ENCODE results near the gene NHLH2. TPM values are rescaled to one million over a fixed set of nuclear protein-coding genes. Genes with fewer than 3 reads are reported as not detected.

The NHLH2 gene
- total and polyA plus RNA-seq, 4 donors, result not detected

DNA sequence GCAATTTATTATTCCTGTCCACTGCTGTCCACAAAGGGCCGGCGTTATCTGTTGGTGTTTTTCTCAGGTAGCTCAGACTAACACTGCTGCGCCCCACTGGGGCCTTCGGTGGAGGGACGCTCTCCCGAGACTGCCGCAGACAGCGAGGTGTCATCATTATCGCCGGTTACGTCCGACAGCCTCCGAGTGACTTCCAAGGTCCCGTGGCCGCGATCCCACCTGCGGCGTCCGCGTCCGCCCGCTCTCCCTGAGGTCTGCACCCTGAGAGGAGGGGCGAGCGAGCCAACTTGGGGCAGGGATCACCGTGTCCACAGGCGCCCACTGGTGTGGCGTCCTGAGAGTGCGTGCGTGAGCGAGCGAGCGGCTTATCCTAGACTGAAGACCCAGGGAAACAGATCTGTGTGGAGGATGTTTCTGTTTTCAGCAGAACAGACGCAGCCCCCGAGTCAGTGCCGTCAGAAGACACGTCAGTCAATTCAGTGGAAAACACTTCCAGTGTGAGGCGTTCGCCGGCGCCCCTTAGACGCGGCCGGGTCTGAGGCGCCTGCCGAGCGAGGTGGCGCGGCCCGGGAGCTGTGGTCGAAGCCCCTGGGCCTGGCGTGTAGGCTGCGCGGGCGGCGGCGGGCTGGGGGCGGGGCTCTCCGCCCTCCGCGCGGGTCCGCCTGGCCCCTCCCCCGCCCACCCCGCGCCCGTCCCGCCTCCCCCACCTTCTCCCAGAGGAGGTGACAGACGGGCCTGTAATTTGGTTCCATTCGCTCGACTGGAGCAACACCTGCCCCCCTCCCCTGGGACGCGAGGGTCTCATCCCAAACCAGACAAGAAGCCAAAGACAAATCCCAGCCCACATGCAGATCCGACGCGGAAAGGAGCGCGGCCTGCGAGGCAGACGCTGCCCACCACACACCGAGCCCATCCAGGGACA, 12.6 kb downstream of the NHLH2 start:
- 9% methylated on average over 80 of the region's 80 CpGs for WGBS
- Histone ChIP-seq H3K27ac (ENCODE audit: low read depth in 1 of 2, low read length in 2 of 2) (no peak overlapping the region), H3K4me3 (ENCODE audit: low read depth in 1 of 3, low read length in 3 of 3) (peak overlapping the region; percentile 34 to 52 (median 46)), H3K27me3 (ENCODE audit: control insufficient read depth in 4 of 4, insufficient read depth in 4 of 4, low read length in 3 of 4) (peaks cover 0 to 14% (median 0%) of the 10 kb centered on the region in 4 donors), H3K4me1 (ENCODE audit: control insufficient read depth in 4 of 4, insufficient read depth in 4 of 4, low read length in 3 of 4) (peaks cover 0 to 5% (median 1%) of the 10 kb centered on the region in 4 donors), H3K36me3 (ENCODE audit: control insufficient read depth in 4 of 4, insufficient read depth in 3 of 4, low read depth in 1 of 4, low read length in 3 of 4) (no peaks in the 10 kb centered on the region), H3K9ac (ENCODE audit: low read depth in 1 of 2, low read length in 2 of 2) (no peak overlapping the region), H3K9me3 (ENCODE audit: control insufficient read depth in 4 of 4, low read length in 3 of 4) (no peaks in the 10 kb centered on the region)
- no peak for DNase-seq (ENCODE audit: low spot score)
- no peak for TF ChIP-seq TAF1 (conservative IDR thresholded peaks at IDR 0.05)
- TF ChIP-seq YY1 (IDR thresholded peaks at IDR 0.05), result no peak
- TF ChIP-seq JUND (IDR thresholded peaks at IDR 0.05), result no peak
- TF ChIP-seq, protein P1, sequence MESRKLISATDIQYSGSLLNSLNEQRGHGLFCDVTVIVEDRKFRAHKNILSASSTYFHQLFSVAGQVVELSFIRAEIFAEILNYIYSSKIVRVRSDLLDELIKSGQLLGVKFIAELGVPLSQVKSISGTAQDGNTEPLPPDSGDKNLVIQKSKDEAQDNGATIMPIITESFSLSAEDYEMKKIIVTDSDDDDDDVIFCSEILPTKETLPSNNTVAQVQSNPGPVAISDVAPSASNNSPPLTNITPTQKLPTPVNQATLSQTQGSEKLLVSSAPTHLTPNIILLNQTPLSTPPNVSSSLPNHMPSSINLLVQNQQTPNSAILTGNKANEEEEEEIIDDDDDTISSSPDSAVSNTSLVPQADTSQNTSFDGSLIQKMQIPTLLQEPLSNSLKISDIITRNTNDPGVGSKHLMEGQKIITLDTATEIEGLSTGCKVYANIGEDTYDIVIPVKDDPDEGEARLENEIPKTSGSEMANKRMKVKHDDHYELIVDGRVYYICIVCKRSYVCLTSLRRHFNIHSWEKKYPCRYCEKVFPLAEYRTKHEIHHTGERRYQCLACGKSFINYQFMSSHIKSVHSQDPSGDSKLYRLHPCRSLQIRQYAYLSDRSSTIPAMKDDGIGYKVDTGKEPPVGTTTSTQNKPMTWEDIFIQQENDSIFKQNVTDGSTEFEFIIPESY (IDR thresholded peaks at IDR 0.05), result no peak
- TF ChIP-seq FOXA1 (IDR thresholded peaks at IDR 0.05), result no peak
- TF ChIP-seq RXRA (IDR thresholded peaks at IDR 0.05), result no peak
- TF ChIP-seq, protein P2, sequence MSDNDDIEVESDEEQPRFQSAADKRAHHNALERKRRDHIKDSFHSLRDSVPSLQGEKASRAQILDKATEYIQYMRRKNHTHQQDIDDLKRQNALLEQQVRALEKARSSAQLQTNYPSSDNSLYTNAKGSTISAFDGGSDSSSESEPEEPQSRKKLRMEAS (IDR thresholded peaks at IDR 0.05), result no peak

DNA sequence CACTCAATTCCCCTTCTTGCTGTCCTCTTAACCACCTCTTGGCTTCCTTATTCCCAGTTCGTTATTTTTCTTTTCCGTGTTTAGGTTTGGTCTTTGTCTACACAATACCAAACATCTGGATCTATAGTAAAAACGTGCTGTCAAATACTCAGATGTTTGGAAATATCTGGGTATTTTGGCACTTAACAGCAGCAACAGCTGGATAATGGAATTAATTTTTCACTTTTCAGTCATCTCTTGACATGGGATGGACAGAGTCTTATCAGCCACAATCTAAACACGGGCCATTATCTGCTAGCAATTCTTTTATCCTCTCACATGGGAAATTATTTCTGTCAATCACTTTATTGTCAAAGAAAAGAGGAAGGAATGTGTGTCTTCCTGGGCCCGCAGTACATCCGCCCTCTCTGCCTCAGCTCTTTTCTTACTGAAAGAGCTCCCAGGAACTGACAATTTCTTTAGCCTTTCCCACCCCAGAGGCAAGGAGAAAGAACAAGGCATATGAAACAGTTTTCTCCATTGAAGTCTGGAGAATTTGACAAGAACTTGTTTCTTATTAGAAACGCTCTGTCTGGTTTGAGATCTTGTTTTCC, 13.4 kb downstream of the NHLH2 start:
- H3K27ac ChIP-seq (ENCODE audit: low read depth in 1 of 2, low read length in 2 of 2), result no peak overlapping the region
- TF ChIP-seq FOXA1 (IDR thresholded peaks at IDR 0.05) (no peak), SP1 (IDR thresholded peaks at IDR 0.05) (no peak), NR2F2 (IDR thresholded peaks at IDR 0.05) (no peak), JUND (IDR thresholded peaks at IDR 0.05) (no peak), YY1 (IDR thresholded peaks at IDR 0.05) (no peak), EGR1 (IDR thresholded peaks at IDR 0.05; ENCODE audit: low read depth in 2 of 2) (no peak), GABPA (IDR thresholded peaks at IDR 0.05 in 1 of 2, conservative IDR thresholded peaks at IDR 0.05 in 1 of 2) (no peak), RXRA (IDR thresholded peaks at IDR 0.05) (no peak), RAD21 (IDR thresholded peaks at IDR 0.05) (no peak), HNF4A (conservative IDR thresholded peaks at IDR 0.05) (no peak)
- TF ChIP-seq, protein P3, sequence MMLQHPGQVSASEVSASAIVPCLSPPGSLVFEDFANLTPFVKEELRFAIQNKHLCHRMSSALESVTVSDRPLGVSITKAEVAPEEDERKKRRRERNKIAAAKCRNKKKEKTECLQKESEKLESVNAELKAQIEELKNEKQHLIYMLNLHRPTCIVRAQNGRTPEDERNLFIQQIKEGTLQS (IDR thresholded peaks at IDR 0.05), result no peak
- H3K4me1 ChIP-seq (ENCODE audit: control insufficient read depth in 4 of 4, insufficient read depth in 4 of 4, low read length in 3 of 4), result peaks cover 0 to 5% (median 1%) of the 10 kb centered on the region in 4 donors
- H3K9ac ChIP-seq (ENCODE audit: low read depth in 1 of 2, low read length in 2 of 2), result no peak overlapping the region
- WGBS, result 65% methylated on average over 7 of the region's 7 CpGs
- no peak for DNase-seq (ENCODE audit: low spot score)
- H3K27me3 ChIP-seq (ENCODE audit: control insufficient read depth in 4 of 4, insufficient read depth in 4 of 4, low read length in 3 of 4), result peaks cover 0 to 14% (median 0%) of the 10 kb centered on the region in 4 donors
- no peaks in the 10 kb centered on the region for H3K9me3 ChIP-seq (ENCODE audit: control insufficient read depth in 4 of 4, low read length in 3 of 4)
- no peaks in the 10 kb centered on the region for H3K36me3 ChIP-seq (ENCODE audit: control insufficient read depth in 4 of 4, insufficient read depth in 3 of 4, low read depth in 1 of 4, low read length in 3 of 4)
- no peak overlapping the region for H3K4me3 ChIP-seq (ENCODE audit: low read depth in 1 of 3, low read length in 3 of 3)

DNA sequence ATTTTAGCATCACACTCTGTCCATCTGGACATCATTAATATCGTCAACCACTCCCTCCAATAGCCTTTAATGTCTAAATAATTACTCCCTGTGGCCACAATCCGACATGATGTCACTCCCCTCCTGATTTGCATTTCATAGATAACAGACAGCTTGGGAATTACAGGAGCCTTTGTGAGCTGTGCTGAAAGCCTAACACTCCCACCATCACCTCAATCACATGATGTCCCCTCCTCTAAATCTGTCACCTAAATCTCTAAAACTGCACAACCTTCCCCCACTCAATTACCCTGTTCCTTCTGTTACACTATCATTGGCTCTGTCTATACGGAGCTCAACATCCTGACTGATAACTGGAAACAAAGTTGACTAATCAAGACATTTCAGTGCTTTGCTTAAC, 14.3 kb downstream of the NHLH2 start:
- no peak overlapping the region for H3K27ac ChIP-seq (ENCODE audit: low read depth in 1 of 2, low read length in 2 of 2)
- no peak overlapping the region for H3K4me3 ChIP-seq (ENCODE audit: low read depth in 1 of 3, low read length in 3 of 3)
- no peak overlapping the region for H3K9ac ChIP-seq (ENCODE audit: low read depth in 1 of 2, low read length in 2 of 2)
- H3K27me3 ChIP-seq (ENCODE audit: control insufficient read depth in 4 of 4, insufficient read depth in 4 of 4, low read length in 3 of 4), result peaks cover 0 to 14% (median 0%) of the 10 kb centered on the region in 4 donors
- peaks cover 0 to 5% (median 1%) of the 10 kb centered on the region in 4 donors for H3K4me1 ChIP-seq (ENCODE audit: control insufficient read depth in 4 of 4, insufficient read depth in 4 of 4, low read length in 3 of 4)
- H3K9me3 ChIP-seq (ENCODE audit: control insufficient read depth in 4 of 4, low read length in 3 of 4), result no peaks in the 10 kb centered on the region
- 21% methylated on average over 3 of the region's 3 CpGs for WGBS
- H3K36me3 ChIP-seq (ENCODE audit: control insufficient read depth in 4 of 4, insufficient read depth in 3 of 4, low read depth in 1 of 4, low read length in 3 of 4), result no peaks in the 10 kb centered on the region
- no peak for DNase-seq (ENCODE audit: low spot score)
- TF ChIP-seq RXRA (IDR thresholded peaks at IDR 0.05), result no peak
- no peak for TF ChIP-seq FOXA2 (IDR thresholded peaks at IDR 0.05)
- no peak for TF ChIP-seq TAF1 (conservative IDR thresholded peaks at IDR 0.05)
- TF ChIP-seq YY1 (IDR thresholded peaks at IDR 0.05), result no peak
- no peak for TF ChIP-seq GABPA (IDR thresholded peaks at IDR 0.05 in 1 of 2, conservative IDR thresholded peaks at IDR 0.05 in 1 of 2)
- TF ChIP-seq, protein P1 (IDR thresholded peaks at IDR 0.05), result no peak
- no peak for TF ChIP-seq RAD21 (IDR thresholded peaks at IDR 0.05)
- TF ChIP-seq HNF4G (IDR thresholded peaks at IDR 0.05), result no peak
- TF ChIP-seq EGR1 (IDR thresholded peaks at IDR 0.05; ENCODE audit: low read depth in 2 of 2), result no peak
- TF ChIP-seq, protein P2 (IDR thresholded peaks at IDR 0.05), result no peak
- no peak for TF ChIP-seq FOXA1 (IDR thresholded peaks at IDR 0.05)
- TF ChIP-seq, protein P3 (IDR thresholded peaks at IDR 0.05), result no peak
- no peak for TF ChIP-seq JUND (IDR thresholded peaks at IDR 0.05)
- TF ChIP-seq SP1 (IDR thresholded peaks at IDR 0.05), result no peak
